Left renal pelvis (tissue), 4 donors: ENCODE measurements around the gene CPNE4. TPM values are rescaled to one million over a fixed set of nuclear protein-coding genes. Genes with fewer than 3 reads are reported as not detected.
"Not testable (repeated sequence)": the region's sequence is repeated elsewhere in the genome, so short reads cannot be mapped to it uniquely, and the experiment has no call there.

Experiments
- DNase-seq, 4 donors: peaks; one replicate each; pipeline ENCODE4 v3.0.0-alpha.2; 2013; ENCODE audit warnings: low read depth in 4 of 4, low spot score in 3 of 4
- polyA plus RNA-seq, 4 donors: library from polyadenylated mRNA; unstranded; fragments of 120-200 nt; gene quantifications; one replicate each; pipeline ENCODE4 v1.2.1, GENCODE V29; 2013; ENCODE audit not compliant: insufficient read length in 4 of 4

Gene CPNE4
- polyA plus RNA-seq, 4 donors, result 0.35 to 0.74 (median 0.62) TPM

GRCh38 chr3:131963442-131963841 lies 71.4 kb downstream of the CPNE4 start:
- not testable (repeated sequence) for DNase-seq

GRCh38 chr3:131962982-131963381 lies 71.8 kb downstream of the CPNE4 start:
- no peak for DNase-seq

- no peak for DNase-seq
Observed at GRCh38 chr3:131960324-131960723, 74.5 kb downstream of the CPNE4 start.

- DNase-seq, result no peak
Observed at GRCh38 chr3:131957980-131958379, 76.8 kb downstream of the CPNE4 start.

- DNase-seq, result no peak
Observed at GRCh38 chr3:131957511-131957910, 77.3 kb downstream of the CPNE4 start.

- no peak for DNase-seq
Observed at GRCh38 chr3:131948806-131949205, 86.0 kb downstream of the CPNE4 start.

GRCh38 chr3:131944676-131945075 lies 90.1 kb downstream of the CPNE4 start:
- no peak for DNase-seq

GRCh38 chr3:131933665-131934064 lies 101.1 kb downstream of the CPNE4 start:
- DNase-seq, result no peak

- no peak for DNase-seq
Observed at GRCh38 chr3:131928593-131928992, 106.2 kb downstream of the CPNE4 start.

GRCh38 chr3:131925571-131925970 lies 109.2 kb downstream of the CPNE4 start:
- no peak for DNase-seq

GRCh38 chr3:131922356-131922755 lies 112.5 kb downstream of the CPNE4 start:
- no peak for DNase-seq

GRCh38 chr3:131917006-131917405 lies 117.8 kb downstream of the CPNE4 start:
- no peak for DNase-seq

GRCh38 chr3:131914090-131914691 lies 120.6 kb downstream of the CPNE4 start:
- DNase-seq, result no peak

GRCh38 chr3:131912255-131912654 lies 122.6 kb downstream of the CPNE4 start:
- no peak for DNase-seq

- DNase-seq, result no peak
Observed at GRCh38 chr3:131907796-131908195, 127.0 kb downstream of the CPNE4 start.

GRCh38 chr3:131903988-131904415 lies 130.8 kb downstream of the CPNE4 start:
- DNase-seq, result no peak

GRCh38 chr3:131901686-131902085 lies 133.1 kb downstream of the CPNE4 start:
- no peak for DNase-seq

- no peak for DNase-seq
Observed at GRCh38 chr3:131900891-131901290, 133.9 kb downstream of the CPNE4 start.

GRCh38 chr3:131899021-131899420 lies 135.8 kb downstream of the CPNE4 start:
- no peak for DNase-seq

GRCh38 chr3:131898346-131898745 lies 136.5 kb downstream of the CPNE4 start:
- DNase-seq, result no peak

GRCh38 chr3:131896285-131896684 lies 138.5 kb downstream of the CPNE4 start:
- no peak for DNase-seq

- DNase-seq, result no peak
Observed at GRCh38 chr3:131895766-131896165, 139.0 kb downstream of the CPNE4 start.

- no peak for DNase-seq
Observed at GRCh38 chr3:131892331-131892730, 142.5 kb downstream of the CPNE4 start.
